Fibroblast of the aortic adventitia (primary cell): ENCODE measurements around the gene UGT1A3. TPM values are rescaled to one million over a fixed set of nuclear protein-coding genes. Genes with fewer than 3 reads are reported as not detected.
A peak's percentile ranks its signal among the peaks of the same experiment; 100 is the strongest.

ENCODE experiments used
- DNase-seq: peaks from one replicate; pipeline ENCODE4 v3.0.0-alpha.2; 2010; ENCODE audit warnings: low read depth
- H3K4me3 ChIP-seq: 2 replicates; pipeline ENCODE4 v1.5.1; 2011; ENCODE audit warnings: low read depth, mild to moderate bottlenecking, control low read depth, low read length, moderate library complexity
- total RNA-seq: library from RNA; depleted of rRNA; stranded (reverse); fragments of >200 nt; gene quantifications from 2 replicates; pipeline ENCODE4 v1.2.3, GENCODE V29; 2012; ENCODE audit warnings: low replicate concordance
- TF ChIP-seq, protein P1 (sequence below): IDR thresholded peaks from 2 replicates; pipeline ENCODE4 v1.5.1; 2011; ENCODE audit warnings: mild to moderate bottlenecking, low read length, control low read depth, inconsistent platforms; ENCODE audit not compliant: insufficient read depth

UGT1A3 gene
- total RNA-seq, 1 donor: not detected

DNA sequence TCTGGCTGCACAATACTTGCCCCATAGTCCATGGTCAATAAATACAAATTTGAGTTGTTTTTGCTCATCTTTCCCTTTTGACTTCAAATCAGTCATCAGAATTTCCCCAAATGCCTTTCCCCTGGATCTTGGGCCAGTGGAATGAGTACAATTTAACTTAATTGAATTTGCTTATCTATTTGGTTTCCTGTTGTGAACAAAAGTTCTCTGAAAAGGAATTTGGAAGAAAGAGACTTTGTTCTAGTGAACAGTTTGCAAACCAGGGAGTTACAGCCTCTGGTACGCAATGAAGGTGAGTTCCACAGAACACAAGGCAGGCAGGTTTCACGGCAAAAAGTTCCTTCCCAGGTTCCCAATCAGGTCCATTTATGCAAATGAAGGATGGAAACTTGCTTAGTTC lies 30.0 kb downstream of the UGT1A3 start:
- peak; percentile 59 for DNase-seq
- TF ChIP-seq, protein P1, sequence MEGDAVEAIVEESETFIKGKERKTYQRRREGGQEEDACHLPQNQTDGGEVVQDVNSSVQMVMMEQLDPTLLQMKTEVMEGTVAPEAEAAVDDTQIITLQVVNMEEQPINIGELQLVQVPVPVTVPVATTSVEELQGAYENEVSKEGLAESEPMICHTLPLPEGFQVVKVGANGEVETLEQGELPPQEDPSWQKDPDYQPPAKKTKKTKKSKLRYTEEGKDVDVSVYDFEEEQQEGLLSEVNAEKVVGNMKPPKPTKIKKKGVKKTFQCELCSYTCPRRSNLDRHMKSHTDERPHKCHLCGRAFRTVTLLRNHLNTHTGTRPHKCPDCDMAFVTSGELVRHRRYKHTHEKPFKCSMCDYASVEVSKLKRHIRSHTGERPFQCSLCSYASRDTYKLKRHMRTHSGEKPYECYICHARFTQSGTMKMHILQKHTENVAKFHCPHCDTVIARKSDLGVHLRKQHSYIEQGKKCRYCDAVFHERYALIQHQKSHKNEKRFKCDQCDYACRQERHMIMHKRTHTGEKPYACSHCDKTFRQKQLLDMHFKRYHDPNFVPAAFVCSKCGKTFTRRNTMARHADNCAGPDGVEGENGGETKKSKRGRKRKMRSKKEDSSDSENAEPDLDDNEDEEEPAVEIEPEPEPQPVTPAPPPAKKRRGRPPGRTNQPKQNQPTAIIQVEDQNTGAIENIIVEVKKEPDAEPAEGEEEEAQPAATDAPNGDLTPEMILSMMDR: no peak
- no peak overlapping the region for H3K4me3 ChIP-seq

DNA sequence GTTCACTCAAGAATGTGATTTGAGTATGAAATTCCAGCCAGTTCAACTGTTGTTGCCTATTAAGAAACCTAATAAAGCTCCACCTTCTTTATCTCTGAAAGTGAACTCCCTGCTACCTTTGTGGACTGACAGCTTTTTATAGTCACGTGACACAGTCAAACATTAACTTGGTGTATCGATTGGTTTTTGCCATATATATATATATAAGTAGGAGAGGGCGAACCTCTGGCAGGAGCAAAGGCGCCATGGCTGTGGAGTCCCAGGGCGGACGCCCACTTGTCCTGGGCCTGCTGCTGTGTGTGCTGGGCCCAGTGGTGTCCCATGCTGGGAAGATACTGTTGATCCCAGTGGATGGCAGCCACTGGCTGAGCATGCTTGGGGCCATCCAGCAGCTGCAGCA lies 31.2 kb downstream of the UGT1A3 start, which contains the start of gene UGT1A1:
UGT1A1 (plus strand) TSS at position 228 of the 400 bp plus-strand sequence; CDS start at position 246, 18 bp downstream.
- H3K4me3 ChIP-seq: no peak within 1 kb of the TSS
- DNase-seq: no peak
- TF ChIP-seq, protein P1: no peak

- TF ChIP-seq, protein P1: no peak
Observed at GRCh38 chr2:233761040-233761769, 32.4 kb downstream of the UGT1A3 start.

DNA sequence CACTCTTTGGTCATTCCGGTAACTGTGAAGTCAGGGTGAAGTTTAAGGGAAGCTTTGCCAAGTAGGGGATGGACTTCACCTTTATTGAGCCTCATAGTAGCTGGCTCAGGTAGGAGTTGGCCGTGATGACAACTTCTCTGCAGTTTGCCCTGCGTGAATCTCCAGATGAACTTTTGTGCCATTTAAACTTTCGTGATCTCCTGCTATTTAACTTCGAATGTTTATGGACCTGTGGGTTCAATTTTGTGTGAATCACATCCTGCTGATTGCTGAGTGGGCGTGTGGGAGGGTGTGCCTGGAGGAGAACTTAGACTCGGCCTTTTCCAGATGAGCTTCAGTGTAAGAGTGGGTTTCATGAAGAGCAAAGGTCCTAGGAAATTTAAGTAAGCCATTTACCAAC lies 35.4 kb downstream of the UGT1A3 start:
- TF ChIP-seq, protein P1: no peak
- no peak overlapping the region for H3K4me3 ChIP-seq
- peak; percentile 74 for DNase-seq

More at GRCh38 chr2:233761040-233761769, 32.4 kb downstream of the UGT1A3 start:
- peak; percentile 51 for DNase-seq
- no peak overlapping the region for H3K4me3 ChIP-seq

DNA sequence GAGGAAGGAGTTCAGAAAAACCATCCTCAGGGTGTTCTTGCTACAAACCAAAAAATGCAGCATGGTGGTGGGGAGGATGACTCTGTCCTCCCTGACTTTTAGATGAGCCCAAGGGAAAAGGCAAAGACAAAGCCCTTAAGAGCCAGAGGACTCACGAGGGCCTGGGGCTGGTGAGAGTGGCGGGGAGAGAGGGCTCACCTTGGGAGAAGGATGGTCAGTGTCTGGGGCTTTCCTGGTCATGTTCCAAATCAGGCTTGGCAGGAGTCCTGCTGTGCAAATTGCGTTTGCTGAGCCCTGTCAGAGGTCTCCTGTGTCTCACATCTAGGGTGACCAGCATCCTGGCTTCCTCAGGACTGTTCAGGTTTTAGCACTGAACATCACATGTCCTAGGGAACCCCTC lies 35.9 kb downstream of the UGT1A3 start:
- TF ChIP-seq, protein P1: no peak
- H3K4me3 ChIP-seq: no peak overlapping the region
- no peak for DNase-seq

DNA sequence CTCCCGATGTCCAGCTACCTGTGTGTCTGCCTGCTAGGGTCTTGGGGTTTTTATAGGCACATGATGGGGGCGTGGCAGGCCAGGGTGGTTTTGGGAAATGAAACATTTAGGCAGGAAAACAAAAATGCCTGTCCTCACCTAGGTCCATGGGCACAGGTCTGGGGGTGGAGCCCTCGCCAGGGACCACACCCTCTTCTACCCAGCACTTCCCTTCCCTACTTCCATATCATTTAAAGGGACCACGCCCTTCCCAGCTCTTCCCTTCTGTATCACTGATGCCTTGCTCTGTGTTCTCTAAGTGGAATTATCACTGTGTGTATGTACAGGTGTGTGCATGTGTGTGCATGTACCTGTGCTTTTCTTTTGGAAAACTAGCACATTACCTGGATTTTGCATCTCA lies 37.6 kb downstream of the UGT1A3 start:
- no peak for DNase-seq
- H3K4me3 ChIP-seq: no peak overlapping the region
- TF ChIP-seq, protein P1: no peak

DNA sequence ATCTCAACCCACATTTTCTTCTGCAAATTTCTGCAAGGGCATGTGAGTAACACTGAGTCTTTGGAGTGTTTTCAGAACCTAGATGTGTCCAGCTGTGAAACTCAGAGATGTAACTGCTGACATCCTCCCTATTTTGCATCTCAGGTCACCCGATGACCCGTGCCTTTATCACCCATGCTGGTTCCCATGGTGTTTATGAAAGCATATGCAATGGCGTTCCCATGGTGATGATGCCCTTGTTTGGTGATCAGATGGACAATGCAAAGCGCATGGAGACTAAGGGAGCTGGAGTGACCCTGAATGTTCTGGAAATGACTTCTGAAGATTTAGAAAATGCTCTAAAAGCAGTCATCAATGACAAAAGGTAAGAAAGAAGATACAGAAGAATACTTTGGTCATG lies 39.2 kb downstream of the UGT1A3 start:
- TF ChIP-seq, protein P1: no peak
- DNase-seq: no peak
- H3K4me3 ChIP-seq: no peak overlapping the region
